ENCODE results near the gene LRIG3. TPM values are rescaled to one million over a fixed set of nuclear protein-coding genes. Genes with fewer than 3 reads are reported as not detected.

LRIG3 gene
- total and polyA plus RNA-seq, 2 donors (not counting 1 experiment from before 2014, with no cell fraction given): 37.1 to 118 TPM

DNA sequence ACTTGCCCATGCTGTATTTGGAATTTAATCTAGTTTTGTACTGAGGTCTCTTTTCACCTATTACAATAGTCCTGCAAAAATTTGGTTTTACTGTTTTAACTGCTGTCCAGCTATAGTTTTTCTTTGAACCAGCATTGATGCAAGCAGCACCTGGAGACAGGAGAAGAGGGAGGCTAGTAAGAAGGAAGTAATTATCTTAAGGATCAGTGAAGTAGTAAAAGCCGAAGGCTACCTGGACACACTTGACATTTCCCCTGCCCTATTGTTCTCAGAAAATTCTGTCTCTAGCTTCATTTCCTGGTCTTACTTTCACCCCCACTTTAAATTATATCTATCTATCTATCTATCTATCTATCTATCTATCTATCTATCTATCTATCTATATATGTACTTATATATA is 43.5 kb upstream of the LRIG3 start:
- Histone ChIP-seq H4K20me1 (ENCODE audit: control insufficient read depth, extremely low read depth, insufficient read depth, low read length) (no peaks in the 10 kb centered on the region), H3K36me3 (ENCODE audit: control insufficient read depth, insufficient read depth, low read length) (no peaks in the 10 kb centered on the region), H3K27me3 (ENCODE audit: control insufficient read depth, insufficient read depth, low read length) (no peaks in the 10 kb centered on the region), H2AFZ (ENCODE audit: low read length) (no peak overlapping the region), H3K27ac (ENCODE audit: insufficient read depth, low read length) (no peak overlapping the region), H3K9me3 (ENCODE audit: control insufficient read depth, insufficient read depth, low read depth, low read length) (no peaks in the 10 kb centered on the region), H3K9ac (ENCODE audit: insufficient read depth, low read length) (no peak overlapping the region), H3K79me2 (ENCODE audit: control insufficient read depth, insufficient read depth, low read length) (no peaks in the 10 kb centered on the region), H3K4me1 (ENCODE audit: control insufficient read depth, extremely low read depth, insufficient read depth, low read length) (no peaks in the 10 kb centered on the region), H3K4me3 (replicated peaks in 1 of 4; ENCODE audit: control extremely low read depth in 1 of 4, insufficient read depth in 1 of 4, low read depth in 3 of 4, low read length in 4 of 4) (no peak overlapping the region), H3K4me2 (ENCODE audit: extremely low read depth, insufficient read depth, low read length) (no peak overlapping the region)
- no peak for TF ChIP-seq EZH2 (IDR thresholded peaks at IDR 0.05; ENCODE audit: low read length, missing control alignments)
- TF ChIP-seq, protein P1, sequence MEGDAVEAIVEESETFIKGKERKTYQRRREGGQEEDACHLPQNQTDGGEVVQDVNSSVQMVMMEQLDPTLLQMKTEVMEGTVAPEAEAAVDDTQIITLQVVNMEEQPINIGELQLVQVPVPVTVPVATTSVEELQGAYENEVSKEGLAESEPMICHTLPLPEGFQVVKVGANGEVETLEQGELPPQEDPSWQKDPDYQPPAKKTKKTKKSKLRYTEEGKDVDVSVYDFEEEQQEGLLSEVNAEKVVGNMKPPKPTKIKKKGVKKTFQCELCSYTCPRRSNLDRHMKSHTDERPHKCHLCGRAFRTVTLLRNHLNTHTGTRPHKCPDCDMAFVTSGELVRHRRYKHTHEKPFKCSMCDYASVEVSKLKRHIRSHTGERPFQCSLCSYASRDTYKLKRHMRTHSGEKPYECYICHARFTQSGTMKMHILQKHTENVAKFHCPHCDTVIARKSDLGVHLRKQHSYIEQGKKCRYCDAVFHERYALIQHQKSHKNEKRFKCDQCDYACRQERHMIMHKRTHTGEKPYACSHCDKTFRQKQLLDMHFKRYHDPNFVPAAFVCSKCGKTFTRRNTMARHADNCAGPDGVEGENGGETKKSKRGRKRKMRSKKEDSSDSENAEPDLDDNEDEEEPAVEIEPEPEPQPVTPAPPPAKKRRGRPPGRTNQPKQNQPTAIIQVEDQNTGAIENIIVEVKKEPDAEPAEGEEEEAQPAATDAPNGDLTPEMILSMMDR (conservative IDR thresholded peaks at IDR 0.05 in 1 of 2, IDR thresholded peaks at IDR 0.05 in 1 of 2; ENCODE audit: low read depth in 1 of 2, low read length in 2 of 2): no peak
- no peak for DNase-seq (ENCODE audit: low read depth in 2 of 2)

DNA sequence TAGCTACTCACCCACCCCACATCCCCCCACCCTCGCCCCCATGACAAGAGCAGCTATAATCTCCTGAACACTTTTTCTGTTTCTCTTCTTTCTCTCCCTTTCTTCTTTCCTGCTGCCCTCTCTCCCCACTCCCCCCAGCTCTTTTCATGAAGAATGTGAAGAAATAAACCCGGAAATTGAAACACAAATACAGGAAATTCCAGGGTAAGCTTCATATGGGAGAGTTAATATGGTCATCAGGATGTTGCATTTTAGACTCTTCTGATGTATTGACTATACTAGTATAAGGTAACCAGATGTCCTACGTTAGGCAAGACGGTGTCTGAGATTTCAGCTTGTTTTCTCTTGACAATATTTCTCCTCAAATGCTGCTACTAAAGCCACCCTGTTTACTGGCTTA is 41.6 kb upstream of the LRIG3 start:
- H3K4me2 ChIP-seq (ENCODE audit: extremely low read depth, insufficient read depth, low read length): no peak overlapping the region
- H3K27me3 ChIP-seq (ENCODE audit: control insufficient read depth, insufficient read depth, low read length): no peaks in the 10 kb centered on the region
- no peak overlapping the region for H2AFZ ChIP-seq (ENCODE audit: low read length)
- no peak overlapping the region for H3K4me3 ChIP-seq (replicated peaks in 1 of 4; ENCODE audit: control extremely low read depth in 1 of 4, insufficient read depth in 1 of 4, low read depth in 3 of 4, low read length in 4 of 4)
- H3K36me3 ChIP-seq (ENCODE audit: control insufficient read depth, insufficient read depth, low read length): no peaks in the 10 kb centered on the region
- TF ChIP-seq, protein P1 (conservative IDR thresholded peaks at IDR 0.05 in 1 of 2, IDR thresholded peaks at IDR 0.05 in 1 of 2; ENCODE audit: low read depth in 1 of 2, low read length in 2 of 2): no peak
- H3K4me1 ChIP-seq (ENCODE audit: control insufficient read depth, extremely low read depth, insufficient read depth, low read length): no peaks in the 10 kb centered on the region
- H3K27ac ChIP-seq (ENCODE audit: insufficient read depth, low read length): no peak overlapping the region
- H3K79me2 ChIP-seq (ENCODE audit: control insufficient read depth, insufficient read depth, low read length): no peaks in the 10 kb centered on the region
- no peaks in the 10 kb centered on the region for H4K20me1 ChIP-seq (ENCODE audit: control insufficient read depth, extremely low read depth, insufficient read depth, low read length)
- no peaks in the 10 kb centered on the region for H3K9me3 ChIP-seq (ENCODE audit: control insufficient read depth, insufficient read depth, low read depth, low read length)
- no peak for DNase-seq (ENCODE audit: low read depth in 2 of 2)
- no peak overlapping the region for H3K9ac ChIP-seq (ENCODE audit: insufficient read depth, low read length)

DNA sequence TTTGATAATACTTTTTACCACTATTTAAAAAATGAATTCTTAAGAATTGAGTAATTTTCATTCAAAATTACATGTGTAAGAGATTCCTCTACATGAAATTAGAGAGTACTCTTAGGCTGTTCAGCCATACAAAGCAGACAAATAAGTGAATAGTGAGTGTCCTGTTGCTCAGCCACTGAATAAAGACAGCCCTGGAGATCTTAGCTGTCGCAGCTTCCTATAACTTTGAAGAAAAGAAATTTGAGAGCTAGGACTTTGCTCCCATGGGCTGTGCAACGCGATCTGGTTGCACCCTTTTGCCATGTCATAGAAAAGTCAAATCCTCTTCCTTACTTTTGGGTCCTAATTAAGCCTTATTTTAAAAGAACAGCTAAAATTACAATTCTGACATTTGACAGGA is 40.9 kb upstream of the LRIG3 start:
- no peak overlapping the region for H3K4me2 ChIP-seq (ENCODE audit: extremely low read depth, insufficient read depth, low read length)
- no peaks in the 10 kb centered on the region for H3K36me3 ChIP-seq (ENCODE audit: control insufficient read depth, insufficient read depth, low read length)
- no peak overlapping the region for H3K27ac ChIP-seq (ENCODE audit: insufficient read depth, low read length)
- DNase-seq (ENCODE audit: low read depth in 2 of 2): no peak
- H3K27me3 ChIP-seq (ENCODE audit: control insufficient read depth, insufficient read depth, low read length): no peaks in the 10 kb centered on the region
- H3K9me3 ChIP-seq (ENCODE audit: control insufficient read depth, insufficient read depth, low read depth, low read length): no peaks in the 10 kb centered on the region
- no peaks in the 10 kb centered on the region for H3K79me2 ChIP-seq (ENCODE audit: control insufficient read depth, insufficient read depth, low read length)
- H3K4me3 ChIP-seq (replicated peaks in 1 of 4; ENCODE audit: control extremely low read depth in 1 of 4, insufficient read depth in 1 of 4, low read depth in 3 of 4, low read length in 4 of 4): no peak overlapping the region
- no peak overlapping the region for H3K9ac ChIP-seq (ENCODE audit: insufficient read depth, low read length)
- no peak for TF ChIP-seq EZH2 (IDR thresholded peaks at IDR 0.05; ENCODE audit: low read length, missing control alignments)
- TF ChIP-seq, protein P1 (conservative IDR thresholded peaks at IDR 0.05 in 1 of 2, IDR thresholded peaks at IDR 0.05 in 1 of 2; ENCODE audit: low read depth in 1 of 2, low read length in 2 of 2): no peak
- H4K20me1 ChIP-seq (ENCODE audit: control insufficient read depth, extremely low read depth, insufficient read depth, low read length): no peaks in the 10 kb centered on the region
- H2AFZ ChIP-seq (ENCODE audit: low read length): no peak overlapping the region
- H3K4me1 ChIP-seq (ENCODE audit: control insufficient read depth, extremely low read depth, insufficient read depth, low read length): no peaks in the 10 kb centered on the region
